DOHH2 (cell line): ENCODE data around the gene NTRK1.

Experiments used
- H3F3A ChIP-seq: fragments of 200-600 bp; sonication (generic), shearing (Covaris generic); 2 replicates; pipeline ENCODE4 v1.6.0; 2016; ENCODE audit warnings: antibody characterized with exemption, mild to moderate bottlenecking; ENCODE audit not compliant: control insufficient read depth, insufficient read depth
- H3K27ac ChIP-seq: fragments of 200-600 bp; sonication (generic); 2 replicates; pipeline ENCODE4 v1.5.1; 2014; ENCODE audit warnings: low read depth, mild to moderate bottlenecking, low read length, moderate library complexity
- H3K27me3 ChIP-seq: fragments of 200-600 bp; sonication (generic); 2 replicates; pipeline ENCODE4 v1.6.1; 2014; ENCODE audit warnings: mild to moderate bottlenecking, low read length, mixed read lengths; ENCODE audit not compliant: control insufficient read depth
- H3K36me3 ChIP-seq: fragments of 200-600 bp; sonication (generic); 2 replicates; pipeline ENCODE4 v1.6.1; 2014; ENCODE audit warnings: mild to moderate bottlenecking, low read length, moderate library complexity, mixed read lengths; ENCODE audit not compliant: control insufficient read depth
- H3K4me1 ChIP-seq: fragments of 200-600 bp; sonication (generic); 2 replicates; pipeline ENCODE4 v1.6.1; 2014; ENCODE audit warnings: mild to moderate bottlenecking, low read length, mixed read lengths; ENCODE audit not compliant: control insufficient read depth
- H3K4me2 ChIP-seq: fragments of 200-600 bp; sonication (generic); 2 replicates; pipeline ENCODE4 v1.6.0; 2014; ENCODE audit warnings: mild to moderate bottlenecking, low read length, moderate library complexity
- H3K4me3 ChIP-seq: fragments of 200-600 bp; sonication (generic); 2 replicates; pipeline ENCODE4 v1.5.1; 2014; ENCODE audit warnings: mild to moderate bottlenecking, low read length, mixed read lengths
- H3K79me2 ChIP-seq: fragments of 200-600 bp; sonication (generic); 2 replicates; pipeline ENCODE4 v1.6.1; 2014; ENCODE audit warnings: mild to moderate bottlenecking, low read length, mixed read lengths; ENCODE audit not compliant: control insufficient read depth
- H3K9me2 ChIP-seq: fragments of 200-600 bp; sonication (generic); replicated peaks from 2 replicates; pipeline ENCODE4 v1.6.1; 2014; ENCODE audit warnings: mild to moderate bottlenecking, low read length, mixed read lengths; ENCODE audit not compliant: control insufficient read depth
- H3K9me3 ChIP-seq: fragments of 200-600 bp; sonication (generic); 2 replicates; pipeline ENCODE4 v1.6.1; 2014; ENCODE audit warnings: antibody characterized with exemption, low read length, mixed read lengths; ENCODE audit not compliant: control insufficient read depth, insufficient read depth
- H4K20me1 ChIP-seq: fragments of 200-600 bp; sonication (generic); 2 replicates; pipeline ENCODE4 v1.6.0; 2014; ENCODE audit warnings: low read depth, mild to moderate bottlenecking, antibody characterized with exemption, low read length, moderate library complexity; ENCODE audit not compliant: control insufficient read depth, insufficient read depth
- EZH2phosphoT487 ChIP-seq: fragments of 200-600 bp; sonication (generic); IDR thresholded peaks from 2 replicates; pipeline ENCODE4 v1.6.1; 2017; ENCODE audit warnings: borderline replicate concordance, mild to moderate bottlenecking, antibody characterized with exemption, low read length, moderate library complexity, mixed read lengths
- TF ChIP-seq, protein P1 (sequence below): fragments of 200-600 bp; sonication (generic); IDR thresholded peaks from one replicate; pipeline ENCODE4 v1.5.1; 2014; ENCODE audit warnings: antibody characterized with exemption, mild to moderate bottlenecking, low read depth, low read length; ENCODE audit not compliant: poor library complexity, severe bottlenecking

Gene NTRK1

DNA sequence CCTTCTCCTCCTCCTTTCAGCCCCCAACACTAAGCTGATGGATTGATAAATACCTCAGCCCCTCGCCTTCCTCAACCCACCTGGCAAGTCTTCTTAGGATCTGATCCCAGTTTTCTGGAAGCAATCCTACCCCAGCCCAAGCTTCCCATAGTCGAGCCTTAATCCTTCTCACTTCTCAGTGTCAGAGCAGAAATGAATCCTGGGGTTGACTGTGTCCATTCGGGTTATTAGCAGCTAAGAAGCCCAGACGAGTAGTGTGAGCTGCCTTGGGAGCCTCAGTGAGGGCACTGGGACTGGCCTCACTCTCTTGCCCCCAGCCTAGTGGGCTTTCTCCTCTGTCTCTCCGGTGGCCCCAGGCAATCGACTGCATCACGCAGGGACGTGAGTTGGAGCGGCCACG, 20.4 kb downstream of the NTRK1 start:
- H3K79me2 ChIP-seq = no peaks in the 10 kb centered on the region
- no peak overlapping the region for H3K27ac ChIP-seq
- TF ChIP-seq, protein P1, sequence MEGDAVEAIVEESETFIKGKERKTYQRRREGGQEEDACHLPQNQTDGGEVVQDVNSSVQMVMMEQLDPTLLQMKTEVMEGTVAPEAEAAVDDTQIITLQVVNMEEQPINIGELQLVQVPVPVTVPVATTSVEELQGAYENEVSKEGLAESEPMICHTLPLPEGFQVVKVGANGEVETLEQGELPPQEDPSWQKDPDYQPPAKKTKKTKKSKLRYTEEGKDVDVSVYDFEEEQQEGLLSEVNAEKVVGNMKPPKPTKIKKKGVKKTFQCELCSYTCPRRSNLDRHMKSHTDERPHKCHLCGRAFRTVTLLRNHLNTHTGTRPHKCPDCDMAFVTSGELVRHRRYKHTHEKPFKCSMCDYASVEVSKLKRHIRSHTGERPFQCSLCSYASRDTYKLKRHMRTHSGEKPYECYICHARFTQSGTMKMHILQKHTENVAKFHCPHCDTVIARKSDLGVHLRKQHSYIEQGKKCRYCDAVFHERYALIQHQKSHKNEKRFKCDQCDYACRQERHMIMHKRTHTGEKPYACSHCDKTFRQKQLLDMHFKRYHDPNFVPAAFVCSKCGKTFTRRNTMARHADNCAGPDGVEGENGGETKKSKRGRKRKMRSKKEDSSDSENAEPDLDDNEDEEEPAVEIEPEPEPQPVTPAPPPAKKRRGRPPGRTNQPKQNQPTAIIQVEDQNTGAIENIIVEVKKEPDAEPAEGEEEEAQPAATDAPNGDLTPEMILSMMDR = no peak
- TF ChIP-seq EZH2phosphoT487 = no peak
- H4K20me1 ChIP-seq = no peaks in the 10 kb centered on the region
- H3K9me2 ChIP-seq = no peaks in the 10 kb centered on the region
- no peak overlapping the region for H3K4me3 ChIP-seq
- no peaks in the 10 kb centered on the region for H3K4me1 ChIP-seq
- H3K36me3 ChIP-seq = no peaks in the 10 kb centered on the region
- H3F3A ChIP-seq = no peaks in the 10 kb centered on the region
- H3K9me3 ChIP-seq = no peaks in the 10 kb centered on the region
- no peak overlapping the region for H3K4me2 ChIP-seq
- H3K27me3 ChIP-seq = peaks cover 22% of the 10 kb centered on the region

DNA sequence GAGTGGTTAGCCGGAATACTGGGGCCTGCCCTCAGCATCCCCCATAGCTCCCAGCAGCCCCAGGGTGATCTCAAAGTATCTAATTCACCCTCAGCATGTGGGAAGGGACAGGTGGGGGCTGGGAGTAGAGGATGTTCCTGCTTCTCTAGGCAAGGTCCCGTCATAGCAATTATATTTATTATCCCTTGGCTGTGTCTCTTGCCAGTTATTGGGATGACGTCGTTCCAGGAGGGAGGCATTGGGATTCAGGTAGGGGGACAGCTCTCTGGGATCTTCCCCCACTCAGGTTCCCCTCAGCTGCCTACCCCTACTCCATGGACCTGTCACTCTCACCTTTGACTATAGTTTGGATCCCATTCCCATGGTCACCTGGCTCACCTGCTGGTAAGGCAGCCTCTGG, 21.0 kb downstream of the NTRK1 start:
- no peak overlapping the region for H3K4me3 ChIP-seq
- H3K36me3 ChIP-seq = no peaks in the 10 kb centered on the region
- peaks cover 23% of the 10 kb centered on the region for H3K27me3 ChIP-seq
- TF ChIP-seq EZH2phosphoT487 = no peak
- TF ChIP-seq, protein P1 = no peak
- H3F3A ChIP-seq = no peaks in the 10 kb centered on the region
- no peaks in the 10 kb centered on the region for H3K4me1 ChIP-seq
- H3K27ac ChIP-seq = no peak overlapping the region
- no peak overlapping the region for H3K4me2 ChIP-seq
- no peaks in the 10 kb centered on the region for H4K20me1 ChIP-seq
- H3K9me2 ChIP-seq = no peaks in the 10 kb centered on the region
- no peaks in the 10 kb centered on the region for H3K9me3 ChIP-seq
- no peaks in the 10 kb centered on the region for H3K79me2 ChIP-seq

DNA sequence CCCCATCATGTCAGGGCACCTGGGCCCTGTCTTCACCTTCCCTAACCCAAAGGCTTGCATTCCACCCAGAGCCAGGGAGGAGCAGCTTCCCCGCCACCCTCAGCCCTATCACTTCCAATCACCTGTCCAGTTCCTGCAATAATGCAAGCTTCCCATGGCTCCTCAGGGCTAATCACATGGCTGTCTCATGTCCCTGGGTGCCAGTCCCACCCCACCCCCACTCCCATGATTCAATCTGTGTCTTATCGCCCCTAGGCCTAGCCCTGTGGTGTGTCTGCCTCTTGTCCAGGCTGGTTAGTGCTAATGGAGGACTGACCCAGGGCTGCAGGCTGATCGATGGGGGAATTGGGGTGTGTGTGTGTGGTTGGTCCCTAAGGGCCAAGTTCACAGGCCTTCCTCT, 21.9 kb downstream of the NTRK1 start:
- H3K9me2 ChIP-seq = no peaks in the 10 kb centered on the region
- H3K27me3 ChIP-seq = peaks cover 25% of the 10 kb centered on the region
- no peaks in the 10 kb centered on the region for H3K9me3 ChIP-seq
- H3K4me3 ChIP-seq = no peak overlapping the region
- no peaks in the 10 kb centered on the region for H3F3A ChIP-seq
- no peak overlapping the region for H3K4me2 ChIP-seq
- no peaks in the 10 kb centered on the region for H3K4me1 ChIP-seq
- no peaks in the 10 kb centered on the region for H3K36me3 ChIP-seq
- H3K27ac ChIP-seq = no peak overlapping the region
- TF ChIP-seq EZH2phosphoT487 = no peak
- TF ChIP-seq, protein P1 = no peak
- H4K20me1 ChIP-seq = no peaks in the 10 kb centered on the region
- no peaks in the 10 kb centered on the region for H3K79me2 ChIP-seq

DNA sequence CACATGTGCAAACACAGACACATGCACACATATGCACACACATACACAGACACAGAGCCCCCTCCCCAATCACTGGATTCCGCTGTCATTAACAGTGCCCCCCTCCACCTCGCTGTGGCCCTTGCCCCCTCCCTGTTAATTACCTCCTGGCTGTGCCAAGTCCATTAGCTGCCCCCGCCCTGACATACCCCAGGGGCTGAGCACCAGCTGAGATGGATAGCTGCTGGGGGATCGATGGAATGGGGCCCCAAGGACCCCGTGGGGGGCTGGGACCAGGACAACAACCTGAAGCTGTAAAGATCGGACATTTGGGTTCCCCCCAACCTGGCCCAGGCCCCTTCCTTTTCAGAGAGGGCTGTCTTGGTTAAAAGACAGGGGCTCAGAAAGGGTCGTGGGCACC, 23.3 kb downstream of the NTRK1 start:
- Histone ChIP-seq H4K20me1 (no peaks in the 10 kb centered on the region), H3K36me3 (no peaks in the 10 kb centered on the region), H3K4me1 (no peaks in the 10 kb centered on the region), H3F3A (no peaks in the 10 kb centered on the region), H3K9me2 (no peaks in the 10 kb centered on the region), H3K4me2 (no peak overlapping the region), H3K4me3 (no peak overlapping the region), H3K9me3 (no peaks in the 10 kb centered on the region), H3K27ac (no peak overlapping the region), H3K79me2 (no peaks in the 10 kb centered on the region), H3K27me3 (peaks cover 25% of the 10 kb centered on the region)
- TF ChIP-seq EZH2phosphoT487 = no peak
